ENCODE data around the gene CES4A.

DNA sequence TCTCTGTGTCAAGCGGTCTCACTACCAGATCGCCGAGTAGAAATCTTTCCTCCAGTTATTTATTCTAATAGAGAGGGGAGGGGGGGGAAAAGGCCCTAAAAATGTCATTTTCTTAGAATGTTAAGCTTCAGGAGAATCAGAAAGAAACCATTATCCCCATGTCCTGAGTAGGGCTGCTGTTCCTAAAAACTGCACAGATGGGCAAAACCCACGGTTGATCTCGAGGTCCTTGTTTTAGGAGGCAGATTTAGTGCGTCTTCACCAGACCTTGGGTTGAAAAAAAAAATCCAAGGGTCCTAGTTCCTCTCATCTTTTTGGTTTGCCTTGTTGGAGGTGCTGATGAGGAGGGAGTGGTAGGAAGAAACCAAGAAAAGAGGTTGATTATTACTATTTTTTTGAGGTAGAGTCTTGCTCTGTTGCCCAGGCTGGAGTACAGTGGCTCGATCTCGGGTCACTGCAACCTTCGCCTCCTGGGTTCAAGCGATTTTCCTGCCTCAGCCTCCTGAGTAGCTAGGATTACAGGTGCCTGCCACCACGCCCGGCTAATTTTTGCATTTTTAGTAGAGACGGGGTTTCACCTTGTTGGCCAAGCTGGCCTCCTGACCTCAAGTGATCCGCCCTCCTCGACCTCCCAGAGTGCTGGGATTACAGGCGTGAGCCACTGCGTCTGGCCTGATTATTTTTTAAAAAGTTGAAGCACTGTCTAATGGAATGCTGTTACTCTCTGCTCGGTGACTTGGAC lies 42.0 kb downstream of the CES4A start:
- TF ChIP-seq KDM1A (CRISPR knock-in tag; IDR thresholded peaks at IDR 0.05): no peak
- no peak for TF ChIP-seq POLR2A (IDR thresholded peaks at IDR 0.05; ENCODE audit: insufficient read depth in 1 of 2, low read depth in 2 of 2, low read length in 2 of 2)
- TF ChIP-seq EP300 (IDR thresholded peaks at IDR 0.05; ENCODE audit: low read depth in 2 of 2, low read length in 2 of 2): no peak
- no peak for TF ChIP-seq EP300 (CRISPR knock-in tag; IDR thresholded peaks at IDR 0.05; ENCODE audit: borderline replicate concordance)
- TF ChIP-seq, protein P1, sequence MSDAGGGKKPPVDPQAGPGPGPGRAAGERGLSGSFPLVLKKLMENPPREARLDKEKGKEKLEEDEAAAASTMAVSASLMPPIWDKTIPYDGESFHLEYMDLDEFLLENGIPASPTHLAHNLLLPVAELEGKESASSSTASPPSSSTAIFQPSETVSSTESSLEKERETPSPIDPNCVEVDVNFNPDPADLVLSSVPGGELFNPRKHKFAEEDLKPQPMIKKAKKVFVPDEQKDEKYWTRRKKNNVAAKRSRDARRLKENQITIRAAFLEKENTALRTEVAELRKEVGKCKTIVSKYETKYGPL (CRISPR knock-in tag; IDR thresholded peaks at IDR 0.05): no peak
- TF ChIP-seq SIN3A (IDR thresholded peaks at IDR 0.05; ENCODE audit: borderline replicate concordance, low read depth, low read length): no peak
